ENCODE results near the gene IQSEC3.
"Not testable (repeated sequence)": the region's sequence is repeated elsewhere in the genome, so short reads cannot be mapped to it uniquely, and the experiment has no call there.

The IQSEC3 gene

GRCh38 chr12:182381-182892 is 115.9 kb downstream of the IQSEC3 start:
- H3K9me3 ChIP-seq (ENCODE audit: low read length) = no peaks in the 10 kb centered on the region
- H2AFZ ChIP-seq (ENCODE audit: low read depth, low read length) = no peak overlapping the region
- no peaks in the 10 kb centered on the region for H3K4me1 ChIP-seq (ENCODE audit: insufficient read depth, low read length)
- H3K36me3 ChIP-seq (ENCODE audit: insufficient read depth, low read length) = no peaks in the 10 kb centered on the region
- no peak overlapping the region for H3K4me3 ChIP-seq (ENCODE audit: low read length)
- H3K27me3 ChIP-seq (ENCODE audit: insufficient read depth, low read length) = peaks cover 7% of the 10 kb centered on the region

GRCh38 chr12:184811-185575 is 118.4 kb downstream of the IQSEC3 start:
- H3K27me3 ChIP-seq (ENCODE audit: insufficient read depth, low read length) = peaks cover 7% of the 10 kb centered on the region
- H3K4me1 ChIP-seq (ENCODE audit: insufficient read depth, low read length) = peaks cover 2% of the 10 kb centered on the region
- H3K36me3 ChIP-seq (ENCODE audit: insufficient read depth, low read length) = no peaks in the 10 kb centered on the region
- no peaks in the 10 kb centered on the region for H3K9me3 ChIP-seq (ENCODE audit: low read length)
- H2AFZ ChIP-seq (ENCODE audit: low read depth, low read length) = no peak overlapping the region
- H3K4me3 ChIP-seq (ENCODE audit: low read length) = no peak overlapping the region

DNA sequence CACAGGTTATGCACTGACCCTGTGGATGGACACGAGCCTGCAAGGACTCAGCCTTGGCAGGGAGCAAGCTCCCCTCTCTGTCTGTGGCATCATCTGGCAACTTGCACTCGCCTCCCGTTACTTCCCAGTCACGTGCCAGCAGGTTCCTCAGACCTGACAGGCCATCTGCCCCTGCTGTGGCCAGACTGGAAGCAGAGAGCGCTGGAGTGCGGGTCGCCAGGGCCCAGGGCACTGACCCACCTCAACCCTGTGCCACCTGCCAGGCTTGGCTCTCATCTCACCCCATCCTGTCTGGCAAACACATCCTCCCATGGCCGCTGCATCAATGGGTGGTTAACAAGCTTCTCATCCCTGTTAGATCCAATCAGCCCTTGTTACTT is 119.0 kb downstream of the IQSEC3 start:
- Histone ChIP-seq H3K4me3 (ENCODE audit: low read length) (no peak overlapping the region), H3K9me3 (ENCODE audit: low read length) (no peaks in the 10 kb centered on the region), H2AFZ (ENCODE audit: low read depth, low read length) (no peak overlapping the region), H3K4me1 (ENCODE audit: insufficient read depth, low read length) (peaks cover 2% of the 10 kb centered on the region), H3K36me3 (ENCODE audit: insufficient read depth, low read length) (no peaks in the 10 kb centered on the region), H3K27me3 (ENCODE audit: insufficient read depth, low read length) (peaks cover 13% of the 10 kb centered on the region)

DNA sequence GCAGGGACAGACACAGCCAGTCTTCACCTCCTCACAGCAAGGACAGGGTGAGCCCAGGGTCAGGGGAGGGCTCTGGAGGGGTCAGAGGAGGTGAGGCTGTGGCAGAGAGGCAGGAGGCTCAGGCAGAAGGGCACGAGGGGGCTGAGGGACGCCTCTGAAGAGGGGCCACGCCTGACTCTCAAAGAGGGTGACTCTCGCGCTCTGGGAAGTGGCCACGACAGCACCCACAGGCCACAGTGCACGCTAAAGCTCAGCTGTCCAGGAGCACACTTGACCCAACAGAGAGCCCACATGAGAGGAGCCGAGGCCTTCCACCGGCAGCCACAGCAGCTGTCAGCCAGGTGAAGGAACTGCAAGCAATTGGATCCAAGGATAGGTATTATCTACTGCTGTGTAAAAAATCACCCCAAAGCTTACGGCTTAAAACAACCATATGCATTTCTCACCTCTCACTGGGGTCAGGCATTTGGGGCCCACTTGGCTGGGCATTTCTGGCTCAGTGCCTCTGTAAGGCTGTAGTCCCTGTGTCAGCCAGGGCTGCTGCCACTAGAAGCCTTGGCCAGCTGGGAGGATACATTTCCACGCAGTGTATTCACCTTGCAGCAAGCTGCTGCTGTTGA is 119.5 kb downstream of the IQSEC3 start:
- peaks cover 15% of the 10 kb centered on the region for H3K27me3 ChIP-seq (ENCODE audit: insufficient read depth, low read length)
- H3K4me3 ChIP-seq (ENCODE audit: low read length) = no peak overlapping the region
- H3K9me3 ChIP-seq (ENCODE audit: low read length) = no peaks in the 10 kb centered on the region
- no peaks in the 10 kb centered on the region for H3K36me3 ChIP-seq (ENCODE audit: insufficient read depth, low read length)
- H2AFZ ChIP-seq (ENCODE audit: low read depth, low read length) = no peak overlapping the region
- H3K4me1 ChIP-seq (ENCODE audit: insufficient read depth, low read length) = peaks cover 2% of the 10 kb centered on the region

DNA sequence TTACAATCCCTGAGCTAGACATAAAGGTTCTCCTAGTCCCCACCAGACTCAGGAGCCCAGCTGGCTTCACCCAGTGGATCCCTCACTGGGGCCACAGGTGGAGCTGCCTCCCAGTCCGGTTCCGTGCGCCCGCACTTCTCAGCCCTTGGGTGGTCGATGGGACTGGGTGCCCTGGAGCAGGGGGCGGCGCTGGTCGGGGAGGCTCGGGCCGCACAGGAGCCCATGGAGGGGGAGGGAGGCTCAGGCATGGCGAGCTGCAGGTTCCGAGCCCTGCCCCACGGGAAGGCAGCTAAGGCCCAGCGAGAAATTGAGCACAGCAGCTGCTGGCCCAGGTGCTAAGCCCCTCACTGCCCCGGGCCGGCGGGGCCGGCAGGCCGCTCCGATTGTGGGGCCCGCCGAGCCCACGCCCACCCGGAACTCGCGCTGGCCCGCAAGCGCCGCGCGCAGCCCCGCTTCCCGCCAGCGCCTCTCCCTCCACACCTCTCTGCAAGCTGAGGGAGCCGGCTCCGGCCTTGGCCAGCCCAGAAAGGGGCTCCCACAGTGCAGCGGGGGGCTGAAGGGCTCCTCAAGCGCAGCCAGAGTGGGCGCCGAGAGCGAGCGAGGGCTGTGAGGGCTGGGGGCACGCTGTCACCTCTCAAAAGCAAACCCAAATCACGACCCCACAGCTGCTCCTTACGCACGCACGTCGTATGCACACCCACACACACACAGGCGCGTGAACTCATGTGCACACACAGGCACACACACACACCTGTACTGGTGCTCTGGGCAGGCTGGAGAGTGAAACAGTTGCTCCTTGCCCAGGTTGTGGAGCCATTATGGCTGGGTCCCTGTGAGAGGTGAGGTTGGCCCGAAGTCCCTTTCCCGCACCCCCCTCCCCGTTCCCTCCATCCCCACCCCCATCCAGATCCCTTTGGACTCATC is 121.7 kb downstream of the IQSEC3 start:
- H3K4me1 ChIP-seq (ENCODE audit: insufficient read depth, low read length); H3K9me3 ChIP-seq (ENCODE audit: low read length); H3K36me3 ChIP-seq (ENCODE audit: insufficient read depth, low read length): not testable (repeated sequence)
- Histone ChIP-seq H3K4me3 (ENCODE audit: low read length) (peak overlapping the region; percentile 55), H3K27me3 (ENCODE audit: insufficient read depth, low read length) (peaks cover 15% of the 10 kb centered on the region), H2AFZ (ENCODE audit: low read depth, low read length) (peak overlapping the region; percentile 77)

GRCh38 chr12:188910-189621 is 122.5 kb downstream of the IQSEC3 start:
- no peaks in the 10 kb centered on the region for H3K36me3 ChIP-seq (ENCODE audit: insufficient read depth, low read length)
- H3K27me3 ChIP-seq (ENCODE audit: insufficient read depth, low read length) = peaks cover 20% of the 10 kb centered on the region
- peak overlapping the region; percentile 77 for H2AFZ ChIP-seq (ENCODE audit: low read depth, low read length)
- no peaks in the 10 kb centered on the region for H3K9me3 ChIP-seq (ENCODE audit: low read length)
- H3K4me1 ChIP-seq (ENCODE audit: insufficient read depth, low read length) = peaks cover 2% of the 10 kb centered on the region
- peak overlapping the region; percentile 55 for H3K4me3 ChIP-seq (ENCODE audit: low read length)

DNA sequence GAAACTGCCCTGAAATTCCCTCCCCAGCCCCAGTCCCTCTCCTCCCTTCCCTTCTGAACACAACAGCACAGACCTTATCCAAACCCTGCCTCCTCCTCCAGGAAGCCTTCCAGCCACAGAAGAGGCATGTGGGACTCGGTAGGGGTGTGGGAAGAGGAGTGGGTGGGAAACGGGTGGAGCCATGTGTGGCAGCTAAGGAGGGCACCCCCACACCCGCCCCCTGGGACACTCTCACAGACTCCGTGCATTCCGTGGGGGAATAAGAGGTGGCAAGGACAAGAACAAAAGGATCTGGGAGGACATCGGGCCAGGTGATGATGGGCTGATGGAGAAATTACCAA is 123.0 kb downstream of the IQSEC3 start:
- H3K9me3 ChIP-seq (ENCODE audit: low read length) = no peaks in the 10 kb centered on the region
- H3K4me1 ChIP-seq (ENCODE audit: insufficient read depth, low read length) = peaks cover 2% of the 10 kb centered on the region
- no peak overlapping the region for H2AFZ ChIP-seq (ENCODE audit: low read depth, low read length)
- H3K36me3 ChIP-seq (ENCODE audit: insufficient read depth, low read length) = no peaks in the 10 kb centered on the region
- H3K27me3 ChIP-seq (ENCODE audit: insufficient read depth, low read length) = peaks cover 20% of the 10 kb centered on the region
- no peak overlapping the region for H3K4me3 ChIP-seq (ENCODE audit: low read length)

- peaks cover 19% of the 10 kb centered on the region for H3K27me3 ChIP-seq (ENCODE audit: insufficient read depth, low read length)
- peaks cover 2% of the 10 kb centered on the region for H3K4me1 ChIP-seq (ENCODE audit: insufficient read depth, low read length)
- H3K36me3 ChIP-seq (ENCODE audit: insufficient read depth, low read length) = no peaks in the 10 kb centered on the region
- no peak overlapping the region for H3K4me3 ChIP-seq (ENCODE audit: low read length)
- no peak overlapping the region for H2AFZ ChIP-seq (ENCODE audit: low read depth, low read length)
- no peaks in the 10 kb centered on the region for H3K9me3 ChIP-seq (ENCODE audit: low read length)
These were observed 124.3 kb downstream of the IQSEC3 start for GRCh38 chr12:190881-191280.

DNA sequence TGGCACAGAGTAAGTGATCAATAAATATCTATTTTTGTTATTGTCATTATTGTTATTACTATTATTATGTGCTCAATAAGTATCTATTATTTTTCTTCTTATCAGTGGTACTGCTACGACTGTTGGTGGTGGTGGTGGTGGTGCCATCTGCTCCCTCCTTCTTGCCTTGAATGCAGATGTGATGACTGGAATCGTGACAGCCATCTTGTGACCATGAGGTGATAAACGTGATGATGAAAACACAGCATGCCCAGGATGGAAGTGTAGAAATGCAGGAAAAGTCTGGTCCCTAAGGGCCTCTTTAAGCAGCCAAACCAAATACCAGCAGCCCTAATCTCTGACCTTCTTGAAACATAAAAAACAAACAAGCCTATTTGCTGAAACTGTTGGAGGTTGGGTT is 125.0 kb downstream of the IQSEC3 start:
- Histone ChIP-seq H3K27me3 (ENCODE audit: insufficient read depth, low read length) (peaks cover 19% of the 10 kb centered on the region), H3K36me3 (ENCODE audit: insufficient read depth, low read length) (no peaks in the 10 kb centered on the region), H3K4me1 (ENCODE audit: insufficient read depth, low read length) (peaks cover 2% of the 10 kb centered on the region), H3K4me3 (ENCODE audit: low read length) (no peak overlapping the region), H2AFZ (ENCODE audit: low read depth, low read length) (no peak overlapping the region), H3K9me3 (ENCODE audit: low read length) (no peaks in the 10 kb centered on the region)

GRCh38 chr12:193261-193660 is 126.7 kb downstream of the IQSEC3 start:
- H3K27me3 ChIP-seq (ENCODE audit: insufficient read depth, low read length) = peaks cover 19% of the 10 kb centered on the region
- H2AFZ ChIP-seq (ENCODE audit: low read depth, low read length) = no peak overlapping the region

GRCh38 chr12:194276-194675 is 127.7 kb downstream of the IQSEC3 start:
- Histone ChIP-seq H3K4me3 (ENCODE audit: low read length) (no peak overlapping the region), H3K4me1 (ENCODE audit: insufficient read depth, low read length) (peaks cover 1% of the 10 kb centered on the region), H3K27me3 (ENCODE audit: insufficient read depth, low read length) (peaks cover 16% of the 10 kb centered on the region), H3K9me3 (ENCODE audit: low read length) (no peaks in the 10 kb centered on the region), H2AFZ (ENCODE audit: low read depth, low read length) (no peak overlapping the region), H3K36me3 (ENCODE audit: insufficient read depth, low read length) (no peaks in the 10 kb centered on the region)

More at GRCh38 chr12:193261-193660, 126.7 kb downstream of the IQSEC3 start:
- Histone ChIP-seq H3K4me3 (ENCODE audit: low read length) (no peak overlapping the region), H3K36me3 (ENCODE audit: insufficient read depth, low read length) (no peaks in the 10 kb centered on the region), H3K4me1 (ENCODE audit: insufficient read depth, low read length) (peaks cover 2% of the 10 kb centered on the region), H3K9me3 (ENCODE audit: low read length) (no peaks in the 10 kb centered on the region)

DNA sequence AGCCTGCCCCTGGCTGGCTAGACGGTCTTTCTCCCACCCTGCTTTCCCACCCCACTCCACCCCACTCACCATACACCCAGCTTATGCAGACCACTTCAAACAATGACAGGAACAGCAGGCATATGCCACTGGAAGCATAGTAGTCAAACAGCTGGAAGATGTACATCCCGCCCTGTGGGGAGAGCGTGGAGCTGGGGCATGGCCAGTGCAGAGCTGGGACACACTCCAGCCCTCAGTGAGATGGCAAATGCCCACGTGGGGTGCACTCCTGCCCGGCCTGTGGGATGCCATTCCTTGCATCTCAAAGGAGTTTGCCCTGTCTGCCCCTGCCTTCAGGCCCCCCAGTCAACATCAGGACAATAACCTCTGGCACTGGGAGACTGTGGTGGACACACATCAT is 128.6 kb downstream of the IQSEC3 start:
- H3K27me3 ChIP-seq (ENCODE audit: insufficient read depth, low read length) = peaks cover 14% of the 10 kb centered on the region
- no peak overlapping the region for H3K4me3 ChIP-seq (ENCODE audit: low read length)
- H3K9me3 ChIP-seq (ENCODE audit: low read length) = no peaks in the 10 kb centered on the region
- no peak overlapping the region for H2AFZ ChIP-seq (ENCODE audit: low read depth, low read length)
- peaks cover 4% of the 10 kb centered on the region for H3K4me1 ChIP-seq (ENCODE audit: insufficient read depth, low read length)
- no peaks in the 10 kb centered on the region for H3K36me3 ChIP-seq (ENCODE audit: insufficient read depth, low read length)

All from neuron (in vitro differentiated cells).